Measurements from ENCODE around the gene PEX6.

The PEX6 gene, protein sequence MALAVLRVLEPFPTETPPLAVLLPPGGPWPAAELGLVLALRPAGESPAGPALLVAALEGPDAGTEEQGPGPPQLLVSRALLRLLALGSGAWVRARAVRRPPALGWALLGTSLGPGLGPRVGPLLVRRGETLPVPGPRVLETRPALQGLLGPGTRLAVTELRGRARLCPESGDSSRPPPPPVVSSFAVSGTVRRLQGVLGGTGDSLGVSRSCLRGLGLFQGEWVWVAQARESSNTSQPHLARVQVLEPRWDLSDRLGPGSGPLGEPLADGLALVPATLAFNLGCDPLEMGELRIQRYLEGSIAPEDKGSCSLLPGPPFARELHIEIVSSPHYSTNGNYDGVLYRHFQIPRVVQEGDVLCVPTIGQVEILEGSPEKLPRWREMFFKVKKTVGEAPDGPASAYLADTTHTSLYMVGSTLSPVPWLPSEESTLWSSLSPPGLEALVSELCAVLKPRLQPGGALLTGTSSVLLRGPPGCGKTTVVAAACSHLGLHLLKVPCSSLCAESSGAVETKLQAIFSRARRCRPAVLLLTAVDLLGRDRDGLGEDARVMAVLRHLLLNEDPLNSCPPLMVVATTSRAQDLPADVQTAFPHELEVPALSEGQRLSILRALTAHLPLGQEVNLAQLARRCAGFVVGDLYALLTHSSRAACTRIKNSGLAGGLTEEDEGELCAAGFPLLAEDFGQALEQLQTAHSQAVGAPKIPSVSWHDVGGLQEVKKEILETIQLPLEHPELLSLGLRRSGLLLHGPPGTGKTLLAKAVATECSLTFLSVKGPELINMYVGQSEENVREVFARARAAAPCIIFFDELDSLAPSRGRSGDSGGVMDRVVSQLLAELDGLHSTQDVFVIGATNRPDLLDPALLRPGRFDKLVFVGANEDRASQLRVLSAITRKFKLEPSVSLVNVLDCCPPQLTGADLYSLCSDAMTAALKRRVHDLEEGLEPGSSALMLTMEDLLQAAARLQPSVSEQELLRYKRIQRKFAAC

DNA sequence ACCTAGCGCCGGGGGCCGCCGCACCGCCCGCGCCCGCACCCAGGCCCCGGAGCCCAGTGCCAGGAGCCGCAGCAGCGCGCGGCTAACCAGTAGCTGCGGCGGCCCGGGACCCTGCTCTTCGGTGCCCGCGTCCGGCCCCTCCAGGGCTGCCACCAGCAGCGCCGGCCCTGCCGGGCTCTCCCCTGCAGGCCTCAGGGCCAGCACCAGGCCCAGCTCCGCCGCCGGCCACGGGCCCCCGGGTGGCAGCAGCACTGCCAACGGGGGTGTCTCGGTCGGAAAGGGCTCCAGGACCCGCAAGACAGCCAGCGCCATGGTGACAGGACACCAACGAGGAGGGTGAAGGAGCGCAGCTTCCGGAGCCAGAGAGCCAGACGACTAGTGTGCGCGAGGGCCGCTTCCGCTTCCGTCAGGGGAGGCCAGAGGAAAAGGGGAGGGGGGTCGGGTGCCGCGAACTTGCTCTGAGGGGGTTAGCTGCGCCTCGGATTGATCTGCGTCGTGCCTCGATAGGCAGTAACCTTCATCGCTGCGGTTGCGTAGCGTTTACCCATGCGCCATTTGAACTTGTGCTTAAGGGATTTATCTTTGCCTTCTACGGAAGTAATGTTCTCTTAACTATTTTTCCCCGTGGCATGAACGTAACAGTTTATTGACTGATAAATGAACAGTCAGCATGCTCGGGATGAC lies at the start of gene PEX6:
PEX6 (minus strand) TSS at position 343 of the 684 bp plus-strand sequence; CDS start at position 312, 31 bp downstream.
- peak; percentile 86 for DNase-seq

DNA sequence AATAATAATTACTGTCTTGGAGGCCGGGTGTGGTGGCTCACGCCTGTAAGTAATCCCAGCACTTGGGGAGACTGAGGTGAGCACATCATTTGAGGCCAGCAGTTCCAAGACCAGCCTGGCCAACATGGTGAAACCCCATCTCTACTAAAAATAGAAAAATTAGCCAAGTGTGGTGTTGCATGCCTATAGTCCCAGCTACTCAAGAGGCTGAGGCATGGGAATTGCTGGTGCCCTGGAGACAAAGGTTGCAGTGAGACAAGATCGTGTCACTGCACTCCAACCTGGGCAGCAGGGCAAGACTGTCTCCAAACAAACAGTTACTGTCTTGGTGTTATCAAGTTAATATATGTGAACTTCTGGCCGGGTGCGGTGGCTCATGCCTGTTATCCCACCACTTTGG lies 47.4 kb upstream of the PEX6 start:
- no peak for DNase-seq

DNA sequence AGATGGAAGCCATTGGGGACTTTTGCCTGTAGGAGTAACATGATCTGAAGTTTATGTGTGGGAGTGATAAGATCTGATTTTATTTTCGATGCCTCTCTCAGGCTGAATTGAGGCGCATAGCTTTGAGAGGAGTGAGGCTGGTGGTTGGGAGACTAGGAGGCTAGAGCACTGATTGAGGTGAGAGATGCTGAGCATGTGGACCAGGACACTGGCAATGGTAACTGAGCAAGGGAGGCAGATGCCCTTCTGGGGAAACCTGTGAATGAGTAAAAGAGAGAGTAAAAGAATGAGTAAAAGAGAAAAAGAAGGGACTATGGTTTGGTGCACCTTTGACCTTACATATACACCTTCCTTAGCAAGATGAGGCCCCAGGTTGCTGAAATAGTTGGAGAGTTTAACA lies 45.5 kb upstream of the PEX6 start:
- no peak for DNase-seq

DNA sequence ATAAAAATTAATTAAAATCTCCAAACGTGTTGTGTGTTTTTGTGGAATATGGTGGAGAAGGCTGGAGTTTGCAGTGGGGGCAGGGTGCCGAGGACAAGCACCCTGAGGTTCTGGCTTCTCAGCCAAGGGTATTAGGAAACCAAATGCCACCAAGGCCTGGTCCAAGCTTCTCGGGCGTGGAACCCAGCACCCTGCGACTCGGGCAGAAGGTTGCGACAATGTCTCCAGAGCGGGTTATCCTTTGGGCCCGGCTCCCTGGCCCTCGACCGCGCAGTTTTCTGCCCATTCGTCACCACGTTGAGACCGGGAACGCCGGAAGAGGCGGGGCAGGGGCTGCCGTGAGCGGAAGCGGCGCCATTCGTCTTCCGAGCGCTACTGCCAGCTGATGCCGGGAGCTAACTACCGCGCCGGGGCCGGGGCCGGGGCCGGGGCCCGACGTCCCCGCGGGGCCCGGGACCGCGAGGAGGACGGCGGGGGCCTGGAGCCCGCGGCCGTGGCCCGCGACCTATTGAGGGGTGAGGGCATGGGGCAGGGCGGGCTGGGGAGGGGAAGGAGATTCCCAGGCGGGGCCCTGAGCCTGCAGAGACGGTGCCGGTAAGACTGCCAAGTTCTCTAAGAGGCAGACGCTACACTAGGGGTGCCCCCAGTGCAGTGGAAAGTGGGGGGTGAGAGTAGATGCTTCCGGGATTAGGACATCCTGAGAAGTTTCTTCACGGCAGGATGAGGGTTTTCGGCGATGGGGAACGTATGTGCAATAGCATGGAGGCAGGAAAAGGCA lies 42.5 kb upstream of the PEX6 start, which contains the start of gene RRP36:
RRP36 (plus strand) TSS at position 354 of the 778 bp plus-strand sequence; CDS start at position 386, 32 bp downstream.
- DNase-seq, result peak; percentile 52

DNA sequence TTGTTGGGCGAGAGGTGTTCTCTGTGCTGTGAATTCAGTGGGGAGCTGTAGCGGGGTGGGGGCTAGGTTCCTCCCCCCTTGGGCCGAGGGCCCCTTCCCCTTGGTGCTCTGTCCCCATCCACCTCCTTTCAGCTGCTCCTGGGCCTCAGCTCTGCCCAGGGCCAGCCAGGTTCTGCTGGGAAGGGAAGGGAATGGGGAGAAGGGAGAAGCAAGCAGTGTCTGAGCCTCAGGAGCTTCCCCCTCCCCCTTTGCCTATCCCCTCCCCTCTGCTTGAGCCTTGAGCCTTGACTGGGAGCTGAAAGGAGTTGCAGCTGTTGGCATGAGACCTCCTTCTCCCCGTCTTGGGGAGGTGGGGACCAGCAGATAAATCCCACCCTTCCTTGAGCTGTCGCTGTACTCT lies 41.9 kb upstream of the PEX6 start:
- no peak for DNase-seq

DNA sequence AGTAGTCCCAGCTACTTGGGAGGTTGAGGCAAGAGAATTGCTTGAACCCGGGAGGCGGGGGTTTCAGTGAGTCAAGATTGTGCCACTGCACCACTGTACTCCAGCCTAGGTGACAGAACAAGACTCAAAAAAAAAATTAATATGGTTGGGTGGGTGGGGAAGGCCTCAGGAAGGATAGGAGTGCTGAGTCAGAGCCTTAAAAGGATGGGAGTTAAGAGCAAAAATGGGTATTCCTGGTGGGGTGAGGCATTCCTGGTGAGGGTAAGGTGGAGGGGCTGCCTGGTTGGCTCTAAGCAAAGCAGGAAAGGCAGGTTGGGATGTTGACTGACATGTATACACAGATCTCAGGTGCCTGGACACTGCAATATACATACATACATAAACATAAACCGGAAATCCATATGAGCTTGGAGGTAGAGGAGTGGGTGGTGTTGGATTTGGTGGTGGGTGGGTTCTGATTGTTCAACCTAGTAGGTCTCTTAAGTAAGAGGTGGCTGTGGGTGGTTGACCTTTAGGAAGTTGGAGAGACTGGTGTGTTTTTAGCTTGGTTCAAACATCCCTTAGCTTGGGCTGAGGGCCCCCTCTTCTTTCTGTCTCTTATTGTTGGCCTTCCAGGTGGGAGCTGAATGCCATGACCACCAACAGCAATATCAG lies 41.2 kb upstream of the PEX6 start:
- DNase-seq, result no peak

DNA sequence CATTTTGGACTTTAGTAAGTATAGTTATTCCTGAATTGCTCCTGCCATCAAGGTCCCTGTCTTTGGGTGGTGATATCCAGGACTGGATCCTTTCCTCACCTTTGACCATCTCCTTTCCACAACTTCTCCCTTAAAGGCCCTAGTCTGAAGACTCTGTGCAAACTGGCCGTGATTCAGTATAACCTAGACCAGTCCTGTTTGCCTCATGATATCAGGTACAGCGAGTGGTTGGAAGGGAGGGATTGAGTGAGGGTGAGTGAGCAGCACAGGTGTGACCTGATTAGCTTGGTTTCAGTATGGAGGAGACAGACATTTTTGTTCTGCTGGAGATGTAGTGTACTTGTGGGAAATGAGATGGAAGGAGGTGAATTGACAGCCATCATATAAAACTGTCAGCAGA lies 40.2 kb upstream of the PEX6 start:
- DNase-seq, result no peak

- DNase-seq, result no peak
Measured at GRCh38 chr6:43016943-43017334, 38.0 kb upstream of the PEX6 start.

- DNase-seq, result no peak
Measured at GRCh38 chr6:43016176-43016942, 37.4 kb upstream of the PEX6 start.

DNA sequence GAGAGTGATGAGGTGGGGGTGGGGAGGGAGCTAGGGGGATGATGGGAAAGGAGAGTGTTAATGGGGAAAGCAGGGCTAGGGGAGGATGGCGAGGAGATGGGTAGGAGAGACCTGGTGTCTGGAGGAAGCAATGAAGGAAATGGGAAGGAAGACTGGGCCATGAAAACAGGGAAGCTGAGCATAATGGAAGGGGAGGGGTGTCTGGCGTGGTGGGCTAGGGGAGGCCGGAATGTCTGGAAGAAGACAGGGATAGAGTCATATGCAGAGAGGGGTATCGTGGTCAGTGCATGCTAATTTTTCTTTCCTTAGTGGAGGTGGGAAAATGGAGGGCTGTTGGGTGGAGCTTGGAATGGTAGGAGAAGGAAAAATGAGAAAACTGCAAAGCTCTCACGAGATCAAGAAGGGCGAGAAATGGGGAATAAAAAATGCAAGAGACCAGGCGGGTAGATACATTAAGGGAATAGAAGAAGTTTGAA lies 35.5 kb upstream of the PEX6 start:
- no peak for DNase-seq

DNA sequence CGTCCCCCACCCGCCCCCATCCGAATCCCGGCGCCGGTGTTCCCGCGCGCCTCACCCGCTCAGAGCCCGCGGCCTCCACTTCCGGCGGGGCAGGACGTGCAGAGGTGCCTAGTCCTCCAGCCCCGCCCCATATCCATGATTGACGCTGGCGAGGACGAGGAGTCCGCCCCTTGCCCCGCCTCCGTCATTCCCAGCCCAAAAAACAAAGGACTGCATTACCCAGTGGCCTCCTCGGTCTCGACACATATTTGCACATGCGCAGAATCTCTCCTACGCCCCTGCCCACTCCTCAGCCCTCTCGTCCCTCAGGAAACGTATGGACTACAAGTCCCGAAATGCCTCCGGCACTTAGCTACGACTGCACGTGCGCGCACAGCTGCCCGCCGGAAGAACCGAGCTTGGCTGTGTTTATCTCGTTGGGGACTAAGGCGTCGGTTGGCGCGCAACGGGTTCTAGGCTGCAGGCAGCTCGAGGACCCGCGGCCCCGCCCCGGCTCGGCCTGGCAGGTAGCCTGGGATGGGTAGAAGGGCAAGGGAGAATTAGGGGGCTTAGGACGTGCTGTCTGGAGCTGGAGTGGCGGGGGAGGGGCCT lies 35.0 kb upstream of the PEX6 start, which contains the start of the genes KLHDC3 and MEA1:
KLHDC3 (plus strand) TSS at position 407 of the 591 bp plus-strand sequence. CDS start 2,944 bp downstream, outside the sequence.
MEA1 (minus strand) TSS at position 104 of the 591 bp plus-strand sequence. CDS start 133 bp downstream, outside the sequence.
- peak; percentile 100 for DNase-seq

DNA sequence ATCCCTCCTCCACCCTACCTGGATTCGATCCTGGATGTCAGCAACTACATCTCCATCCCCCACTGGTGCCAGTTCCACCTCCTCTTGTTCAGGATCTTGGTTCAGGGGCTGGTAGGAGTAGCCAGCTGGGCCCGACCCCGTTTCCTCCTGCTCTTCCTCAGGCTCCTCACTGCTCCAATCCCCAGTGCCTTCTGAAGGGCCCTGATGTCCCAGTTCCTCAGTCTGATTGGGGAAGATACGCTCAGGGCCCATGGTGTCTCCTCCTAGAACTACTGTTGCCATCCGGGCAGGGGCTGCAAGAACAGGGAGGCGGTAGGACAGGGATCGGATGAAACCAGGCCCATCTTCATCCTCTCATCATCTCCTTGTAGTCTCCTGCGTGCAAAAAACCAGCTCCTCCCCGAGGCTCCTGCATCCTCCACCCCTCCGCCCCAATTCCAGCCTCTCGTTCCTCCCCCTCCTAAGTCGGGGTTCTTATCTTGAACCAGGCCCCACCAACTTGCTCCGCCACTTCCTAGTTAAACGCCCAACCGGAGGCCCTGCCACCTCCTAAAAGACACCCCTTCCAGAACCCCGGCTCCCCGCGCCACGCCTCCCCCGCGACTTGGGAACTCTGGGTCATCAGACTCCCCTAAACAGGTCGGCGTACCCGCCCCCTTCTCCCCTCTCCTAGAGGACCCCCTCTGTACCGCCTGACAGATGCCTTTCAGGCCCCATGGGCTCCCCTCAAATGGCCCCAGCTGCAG lies 34.3 kb upstream of the PEX6 start:
- no peak for DNase-seq

DNA sequence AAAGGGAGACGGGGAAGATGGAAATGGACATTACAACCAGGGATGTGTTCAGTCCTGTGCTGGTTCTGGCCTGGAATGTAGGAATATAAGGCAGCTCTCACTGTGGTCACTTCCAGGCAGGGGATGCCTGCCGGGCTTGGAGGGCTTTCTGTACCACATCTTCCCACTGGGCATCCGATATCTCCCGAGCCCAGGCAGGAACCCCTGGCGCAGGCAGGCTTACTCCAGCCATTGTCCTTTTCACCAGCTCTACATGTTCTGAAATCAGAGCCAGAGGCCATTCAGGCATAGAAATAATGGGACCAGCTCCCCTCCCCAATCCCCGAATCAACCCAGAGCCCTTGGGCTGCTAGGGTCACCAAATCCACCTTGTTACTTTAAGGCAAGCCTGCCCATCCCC lies 33.4 kb upstream of the PEX6 start:
- no peak for DNase-seq

GRCh38 chr6:43011207-43011606 lies 32.2 kb upstream of the PEX6 start:
- no peak for DNase-seq

DNA sequence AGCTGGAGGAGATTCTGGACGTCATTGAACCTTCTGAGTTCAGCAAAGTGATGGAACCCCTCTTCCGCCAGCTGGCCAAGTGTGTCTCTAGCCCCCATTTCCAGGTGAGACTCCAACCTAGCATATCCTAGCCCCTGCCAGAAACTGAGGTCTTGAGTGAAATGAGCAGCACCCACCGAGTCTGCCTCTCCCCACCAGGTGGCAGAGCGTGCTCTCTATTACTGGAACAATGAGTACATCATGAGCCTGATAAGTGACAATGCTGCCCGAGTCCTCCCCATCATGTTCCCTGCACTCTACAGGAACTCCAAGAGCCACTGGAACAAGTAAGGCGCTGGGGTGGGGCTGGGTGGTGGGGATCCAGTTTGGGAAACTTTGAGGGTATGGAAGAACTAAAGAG lies 30.1 kb upstream of the PEX6 start:
- no peak for DNase-seq

GRCh38 chr6:43007126-43007525 lies 28.1 kb upstream of the PEX6 start:
- no peak for DNase-seq

GRCh38 chr6:43006251-43006650 lies 27.3 kb upstream of the PEX6 start:
- DNase-seq, result no peak

- DNase-seq, result no peak
Measured at GRCh38 chr6:43005844-43006243, 26.9 kb upstream of the PEX6 start.

DNA sequence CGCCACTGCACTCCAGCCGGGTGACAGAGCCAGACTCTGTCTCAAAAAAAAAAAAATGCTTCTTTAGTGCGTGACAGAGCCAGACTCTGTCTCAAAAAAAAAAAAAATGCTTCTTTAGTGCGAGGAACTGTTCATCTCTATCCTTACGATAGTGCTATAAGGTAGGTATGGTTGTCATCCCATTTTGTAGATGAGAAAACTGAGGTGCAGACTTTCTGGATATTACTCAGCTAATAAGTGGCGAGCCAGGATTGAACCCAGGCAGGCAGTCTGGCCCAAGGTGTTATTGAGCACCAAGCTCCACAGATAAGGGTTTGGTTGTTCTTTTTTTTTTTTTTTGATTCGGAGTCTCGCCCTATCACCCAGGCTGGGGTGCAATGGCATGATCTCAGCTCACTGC lies 22.9 kb upstream of the PEX6 start:
- no peak for DNase-seq
